Stimulated activated CD4-positive, alpha-beta T cell treated with anti-CD3 and anti-CD28 coated beads, Interleukin-15, amount 100 ng/mL, for 24 hours (primary cell): Measurements from ENCODE around the gene DRD4.

ENCODE experiments used
- DNase-seq: peaks from one replicate; pipeline ENCODE4 v3.0.0-alpha.2; 2020

DRD4 gene

DNA sequence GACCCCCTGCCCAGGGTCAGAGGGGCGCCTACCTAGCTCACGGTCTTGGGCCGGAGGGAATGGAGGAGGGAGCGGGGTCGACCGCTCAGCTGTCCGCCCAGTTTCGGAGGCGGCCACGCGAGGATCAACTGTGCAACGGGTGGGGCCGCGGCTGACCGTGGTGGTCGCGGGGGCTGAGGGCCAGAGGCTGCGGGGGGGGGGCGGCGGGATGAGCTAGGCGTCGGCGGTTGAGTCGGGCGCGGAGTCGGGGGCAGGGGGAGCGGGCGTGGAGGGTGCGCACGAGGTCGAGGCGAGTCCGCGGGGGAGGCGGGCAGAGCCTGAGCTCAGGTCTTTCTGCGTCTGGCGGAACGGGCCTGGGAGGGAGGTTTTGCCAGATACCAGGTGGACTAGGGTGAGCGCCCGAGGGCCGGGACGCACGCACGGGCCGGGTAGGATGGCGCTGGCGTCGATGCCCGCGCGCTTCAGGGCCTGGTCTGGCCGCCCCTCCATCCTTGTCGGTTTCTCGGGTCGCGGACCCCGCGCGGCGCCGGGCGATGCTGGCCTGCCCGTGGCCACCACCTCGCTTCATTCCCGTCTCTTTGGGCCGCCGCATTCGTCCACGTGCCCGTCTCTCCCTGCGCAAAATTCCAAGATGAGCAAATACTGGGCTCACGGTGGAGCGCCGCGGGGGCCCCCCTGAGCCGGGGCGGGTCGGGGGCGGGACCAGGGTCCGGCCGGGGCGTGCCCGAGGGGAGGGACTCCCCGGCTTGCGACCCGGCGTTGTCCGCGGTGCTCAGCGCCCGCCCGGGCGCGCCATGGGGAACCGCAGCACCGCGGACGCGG, at the start of gene DRD4:
Gene DRD4 (plus strand): TSS at position 759 of the 822 bp plus-strand sequence. CDS start 36 bp downstream, at position 795.
- no peak for DNase-seq

DNA sequence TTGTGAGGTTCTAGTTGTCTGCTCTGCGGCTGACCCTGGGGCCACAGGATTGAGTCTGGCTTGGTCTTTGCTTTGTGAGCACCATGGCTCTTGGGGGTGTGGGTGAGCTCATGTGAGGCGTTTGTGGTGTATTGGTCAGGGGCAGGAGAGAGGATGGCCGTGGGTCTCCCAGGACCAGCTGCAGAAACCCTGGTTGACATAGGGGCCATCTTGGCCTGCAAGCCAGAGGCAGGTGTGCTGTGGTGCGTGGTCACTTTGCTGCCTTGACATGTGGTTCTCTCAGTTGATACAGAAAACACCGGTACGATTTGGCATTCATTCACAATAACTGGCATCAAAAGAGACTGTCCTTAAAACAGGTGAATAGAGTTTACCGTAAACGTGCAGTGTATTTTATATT, 49.5 kb upstream of the DRD4 start:
- no peak for DNase-seq

DNA sequence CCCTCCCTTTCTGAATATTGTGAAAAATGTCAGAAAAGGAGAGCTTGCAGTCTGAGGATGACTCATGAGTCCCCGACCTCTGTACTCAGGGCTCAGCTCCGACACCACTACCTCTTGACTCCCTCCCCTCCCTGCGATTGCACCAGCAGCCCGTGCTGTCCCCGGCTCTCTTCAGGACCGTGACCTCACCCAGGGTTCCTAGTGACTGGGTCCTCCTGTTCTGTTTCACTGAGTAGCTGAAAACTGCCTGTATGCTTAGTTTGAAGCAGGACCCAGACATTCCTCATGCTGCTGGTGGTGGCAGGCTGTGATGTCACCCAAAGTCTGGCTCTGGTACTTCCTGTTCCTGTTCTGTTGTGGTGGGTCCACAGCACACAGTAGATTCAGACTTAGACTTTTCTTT, 49.1 kb upstream of the DRD4 start:
- peak; percentile 76 for DNase-seq

DNA sequence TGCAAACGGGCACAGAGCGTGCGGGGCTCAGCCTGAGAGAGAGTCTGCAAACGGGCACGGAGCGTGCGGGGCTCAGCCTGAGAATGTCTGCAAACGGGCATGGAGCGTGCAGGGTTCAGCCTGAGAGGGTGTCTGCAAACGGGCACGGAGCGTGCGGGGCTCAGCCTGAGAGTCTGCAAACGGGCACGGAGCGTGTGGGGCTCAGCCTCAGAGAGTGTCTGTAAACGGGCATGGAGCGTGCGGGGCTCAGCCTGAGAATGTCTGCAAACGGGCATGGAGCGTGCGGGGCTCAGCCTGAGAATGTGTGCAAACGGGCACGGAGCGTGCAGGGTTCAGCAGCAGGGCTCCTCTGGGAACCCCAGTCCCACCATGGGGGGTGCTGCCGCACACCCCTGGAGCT, 47.3 kb upstream of the DRD4 start:
- no peak for DNase-seq

DNA sequence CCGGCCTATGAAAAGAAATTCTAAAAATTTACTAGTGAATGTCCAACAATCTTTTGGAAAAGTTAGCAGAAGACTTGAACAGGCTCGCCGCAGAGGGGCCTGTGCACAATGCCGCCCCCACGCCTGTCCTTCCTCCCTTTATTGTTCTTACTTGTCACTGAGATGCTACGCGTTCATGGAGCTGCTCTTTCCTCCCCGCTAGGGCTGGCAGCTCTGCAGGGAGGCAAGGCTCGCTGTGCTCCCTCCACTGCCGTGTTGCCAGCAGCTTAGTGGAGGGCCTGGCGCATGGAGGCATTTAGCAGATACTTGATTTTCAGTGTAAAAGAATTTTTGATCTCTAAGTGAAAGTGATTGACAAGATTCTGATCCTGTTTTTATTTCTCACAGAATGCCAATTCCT, 46.1 kb upstream of the DRD4 start:
- DNase-seq, result no peak

DNA sequence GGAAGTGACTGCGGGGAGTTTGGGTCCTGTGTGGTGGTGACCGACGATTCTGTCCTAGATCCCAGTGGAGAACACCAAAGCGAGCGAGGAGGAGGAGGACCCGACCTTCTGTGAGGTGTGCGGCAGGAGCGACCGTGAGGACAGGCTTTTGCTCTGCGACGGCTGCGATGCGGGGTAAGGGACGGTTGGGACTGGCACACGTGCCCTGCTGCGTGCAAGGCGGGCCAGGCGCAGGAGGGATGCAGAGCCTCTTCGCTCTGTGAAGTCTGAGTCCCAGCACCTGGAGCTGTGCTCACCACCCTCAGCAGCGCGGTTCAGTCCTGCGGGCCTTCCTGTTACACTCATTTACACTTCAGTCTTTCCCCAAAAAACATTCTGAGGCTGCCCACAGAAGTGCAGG, 44.6 kb upstream of the DRD4 start:
- DNase-seq, result no peak

DNA sequence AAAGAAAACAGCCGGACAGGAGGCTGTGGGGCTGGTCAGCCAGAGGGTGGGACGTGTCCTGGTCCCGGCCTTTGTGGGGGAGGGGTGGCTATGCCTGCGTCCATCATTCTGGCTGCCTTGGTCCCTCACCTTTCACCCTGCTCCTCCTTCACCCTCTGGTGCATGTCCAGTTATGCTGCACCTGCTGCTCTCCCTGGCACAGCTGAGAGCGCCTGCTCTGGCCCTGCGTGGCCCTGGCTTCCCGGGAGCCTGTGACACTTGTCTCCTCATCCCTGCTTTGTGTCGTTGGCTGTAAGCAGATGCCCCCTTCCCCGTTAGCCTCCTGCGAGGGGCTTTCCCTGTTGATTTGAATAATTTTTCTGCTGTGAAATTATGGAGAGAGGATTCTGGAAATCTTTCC, 44.2 kb upstream of the DRD4 start:
- DNase-seq, result no peak

DNA sequence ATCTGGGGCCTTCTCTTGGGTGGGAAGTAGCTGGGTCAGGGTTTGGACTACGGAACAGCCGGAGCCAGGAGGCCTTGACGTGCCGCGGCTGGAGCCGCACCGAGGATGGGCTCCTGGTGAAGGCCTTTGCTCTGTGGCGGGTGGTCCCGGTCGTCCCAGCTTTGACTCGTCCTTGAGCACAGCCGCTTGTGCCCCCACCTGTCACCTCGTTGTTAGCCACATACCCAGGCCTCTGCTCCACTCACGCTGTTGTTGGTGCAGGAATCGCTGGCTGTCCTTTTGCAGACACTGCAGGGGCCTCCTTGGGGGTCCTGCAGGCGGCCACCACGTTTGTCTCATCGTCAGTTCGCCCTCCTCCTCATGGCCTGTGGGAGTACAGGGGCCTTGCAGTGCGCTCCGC, 43.7 kb upstream of the DRD4 start:
- DNase-seq, result no peak

DNA sequence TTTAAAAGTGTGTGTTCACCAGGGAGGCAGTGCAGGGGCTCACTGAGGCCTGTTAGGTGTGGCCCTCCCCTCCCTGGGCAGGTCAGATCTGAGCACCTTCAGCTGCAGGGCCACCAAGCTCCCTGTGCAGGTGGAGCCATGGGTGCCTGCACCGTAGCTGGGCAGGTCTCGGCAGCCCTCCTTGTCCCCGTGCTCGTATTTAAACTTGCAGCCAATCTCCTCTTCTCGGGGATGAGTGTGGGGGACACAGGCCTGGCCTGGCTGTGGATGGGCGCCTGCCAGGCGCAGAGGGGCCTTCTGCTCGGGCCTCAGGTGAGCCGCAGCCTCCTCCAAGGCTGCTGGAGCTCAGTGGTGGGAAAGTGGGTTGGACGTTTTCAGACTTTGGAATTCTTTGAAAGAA, 41.7 kb upstream of the DRD4 start:
- DNase-seq, result no peak

DNA sequence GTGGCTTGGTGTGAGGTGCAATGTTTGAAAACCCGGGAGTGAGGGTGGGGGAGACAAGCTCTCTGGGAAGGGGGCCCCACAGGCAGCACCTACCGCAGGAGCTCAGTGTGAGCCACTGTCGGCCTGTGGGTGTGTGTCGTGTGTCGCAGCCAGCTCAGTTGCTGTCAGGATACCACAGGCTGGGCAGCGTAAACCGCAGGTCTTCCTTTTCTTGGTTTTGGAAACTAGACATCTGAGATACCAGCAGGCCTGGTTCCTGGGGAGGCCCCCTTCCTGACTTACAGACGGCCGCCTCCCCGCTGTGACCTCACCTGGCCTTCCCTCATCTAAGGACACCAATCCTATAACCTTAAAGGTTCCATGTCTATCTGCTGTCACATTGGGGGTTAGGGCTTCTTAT, 40.7 kb upstream of the DRD4 start:
- DNase-seq, result no peak

DNA sequence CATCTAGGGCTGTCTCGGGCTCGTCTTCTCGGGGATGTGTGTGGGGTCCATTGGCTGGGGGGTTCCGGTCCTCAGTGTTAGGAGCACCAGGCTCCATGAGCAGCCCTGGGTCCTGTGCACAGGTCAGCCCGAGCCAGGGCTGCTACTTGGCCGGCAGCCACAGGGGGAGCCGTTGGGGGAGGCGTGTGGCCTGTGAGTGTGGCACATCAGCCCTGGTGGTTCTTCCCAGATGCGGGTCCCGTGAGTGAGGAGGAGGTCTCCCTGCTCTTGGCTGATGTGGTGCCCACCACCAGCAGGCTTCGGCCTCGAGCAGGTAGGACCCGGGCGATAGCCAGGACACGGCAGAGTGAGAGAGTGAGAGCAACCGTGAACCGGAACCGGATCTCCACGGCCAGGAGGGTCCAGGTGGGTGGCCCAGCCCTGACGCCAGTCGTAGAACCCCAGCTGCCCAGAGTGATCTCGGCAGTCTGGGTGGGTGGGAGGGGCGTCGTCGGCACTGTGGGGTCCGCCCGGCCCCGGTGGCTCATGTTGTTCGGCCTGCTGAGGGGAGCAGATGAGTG, 39.8 kb upstream of the DRD4 start:
- DNase-seq, result no peak

DNA sequence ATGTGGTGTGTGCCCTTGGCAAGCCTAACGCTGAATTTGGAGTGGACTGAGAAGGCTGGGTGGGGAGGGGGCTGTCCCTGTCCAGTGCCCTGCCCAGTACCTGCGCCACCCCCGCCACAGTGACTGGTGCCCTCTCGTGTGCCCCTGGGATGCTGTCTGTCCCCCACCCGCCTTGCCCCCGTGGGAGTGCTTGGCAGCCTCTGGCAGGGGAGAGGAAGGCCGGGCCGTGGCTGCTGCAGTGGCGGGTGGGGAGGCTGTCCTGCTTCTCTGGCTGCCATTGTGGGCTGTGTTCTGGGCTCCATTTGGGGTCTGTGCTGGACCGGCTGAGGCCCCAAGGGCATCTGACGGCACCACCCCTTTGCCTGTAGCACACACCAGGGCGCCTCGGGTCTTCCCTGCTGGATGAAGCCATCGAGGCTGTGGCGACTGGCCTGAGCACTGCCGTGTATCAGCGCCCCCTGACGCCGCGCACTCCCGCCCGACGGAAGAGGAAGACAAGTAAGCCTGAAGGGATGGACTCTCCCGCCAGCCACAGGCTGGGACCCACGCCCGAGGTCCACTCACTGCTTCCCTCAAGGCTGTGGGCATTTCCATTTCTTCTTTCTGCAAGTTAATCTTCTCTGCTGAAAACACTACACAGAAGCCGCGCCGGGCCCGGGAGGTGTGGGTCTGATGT, 38.9 kb upstream of the DRD4 start:
- DNase-seq, result no peak

DNA sequence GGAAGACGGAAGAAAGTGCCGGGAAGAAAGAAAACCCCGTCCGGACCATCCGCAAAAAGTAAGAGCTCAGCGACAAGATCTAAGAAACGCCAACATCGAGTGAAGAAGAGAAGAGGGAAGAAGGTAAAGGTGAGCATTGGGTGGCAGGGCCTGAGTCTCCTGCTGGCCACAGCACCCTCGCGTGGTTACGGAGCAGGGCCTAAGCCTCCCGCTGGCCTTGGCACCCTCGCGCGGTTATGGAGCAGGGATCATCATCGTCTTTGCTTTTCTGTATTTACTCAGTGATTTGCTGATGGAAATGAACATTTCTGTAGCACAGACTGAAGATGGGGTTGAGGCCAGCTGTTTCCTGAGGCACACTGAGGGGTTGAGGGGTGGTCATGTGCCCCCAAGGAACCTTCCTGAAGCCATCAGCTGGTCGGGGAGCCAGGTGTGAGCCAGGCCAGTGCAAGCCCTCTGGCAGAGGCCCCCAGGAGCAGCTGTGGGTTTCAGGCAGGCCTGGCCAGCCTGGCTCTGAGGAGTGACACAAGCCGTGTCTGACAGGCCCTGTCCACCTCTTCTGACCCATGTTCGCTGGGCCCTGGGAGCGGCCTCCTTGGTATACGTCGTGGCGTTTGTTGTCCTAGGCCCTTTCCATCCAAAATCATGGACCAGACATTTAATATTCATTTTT, 35.4 kb upstream of the DRD4 start:
- no peak for DNase-seq

DNA sequence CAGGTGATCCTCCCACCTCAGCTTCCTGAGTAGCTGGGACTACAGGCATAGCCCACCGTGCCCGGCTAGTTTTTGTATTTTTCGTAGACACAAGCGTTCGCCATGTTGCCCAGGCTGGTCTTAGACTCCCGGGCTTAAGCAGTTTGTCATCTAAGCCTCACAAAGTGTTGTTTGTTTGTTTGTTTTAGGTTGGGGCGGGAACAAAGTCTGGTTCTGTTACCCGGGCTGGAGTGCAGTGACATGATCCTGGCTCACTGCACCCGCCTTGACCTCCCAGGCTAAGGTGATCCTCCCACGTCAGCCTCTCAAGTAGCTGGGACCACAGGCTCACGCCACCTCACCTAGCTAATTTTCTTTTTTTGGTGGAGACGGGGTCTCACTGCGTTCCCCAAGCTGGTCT, 33.9 kb upstream of the DRD4 start:
- DNase-seq, result no peak

DNA sequence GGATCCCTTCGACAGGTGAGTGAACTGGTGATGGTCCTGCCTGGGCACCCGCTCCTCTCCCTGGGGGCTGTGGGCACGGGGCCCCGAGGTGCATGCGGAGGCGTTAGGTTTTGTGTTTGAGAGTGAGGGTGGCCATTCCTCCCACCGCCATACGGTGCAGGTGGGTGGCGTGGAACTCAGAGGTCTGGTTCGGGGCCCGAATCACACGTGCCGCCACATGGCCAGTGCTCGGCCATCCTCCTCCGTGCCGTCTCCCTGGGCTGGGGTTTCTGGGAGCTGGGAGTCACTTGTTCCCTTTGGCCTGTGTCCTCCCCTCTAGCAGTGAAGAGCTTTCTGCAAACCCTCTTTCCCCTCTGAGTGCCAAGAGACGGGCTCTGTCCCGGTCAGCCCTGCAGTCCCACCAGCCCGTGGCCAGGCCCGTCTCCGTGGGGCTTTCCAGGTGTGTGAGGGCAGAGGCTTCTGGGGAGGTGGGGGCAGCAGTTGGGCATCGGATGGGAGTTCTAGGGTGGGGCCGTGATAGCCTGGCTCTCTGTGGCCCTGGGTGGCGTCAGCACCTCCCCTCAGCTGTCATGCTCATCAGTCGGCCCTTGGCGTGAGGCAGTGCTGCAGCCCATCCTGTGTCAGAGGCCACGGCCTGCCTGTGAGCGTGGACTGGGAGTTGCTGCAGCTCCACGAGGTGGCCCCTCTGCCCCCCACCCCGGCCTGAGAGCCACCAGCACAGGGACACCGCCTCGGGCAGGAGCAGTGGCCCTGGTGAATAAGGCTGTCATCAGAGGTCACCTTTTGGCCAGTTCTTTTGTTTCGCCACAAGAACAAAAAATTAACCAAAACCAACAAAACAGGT, 31.6 kb upstream of the DRD4 start:
- no peak for DNase-seq

DNA sequence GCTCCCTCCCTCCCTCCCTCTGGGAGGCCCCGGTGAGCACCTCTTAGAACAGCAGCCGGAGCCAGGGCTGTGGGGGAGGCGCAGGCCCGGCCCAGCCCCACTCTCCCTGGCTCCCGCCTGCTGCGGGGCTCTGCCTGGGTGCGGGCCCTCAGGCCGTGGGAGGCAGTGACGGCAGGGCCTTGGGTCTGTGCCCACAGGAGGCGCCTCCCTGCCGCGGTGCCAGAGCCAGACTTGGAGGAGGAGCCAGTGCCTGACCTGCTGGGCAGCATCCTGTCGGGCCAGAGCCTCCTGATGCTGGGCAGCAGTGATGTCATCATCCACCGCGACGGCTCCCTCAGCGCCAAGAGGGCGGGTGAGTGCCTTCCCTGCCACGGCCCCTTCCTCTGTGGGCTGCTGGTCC, 30.8 kb upstream of the DRD4 start:
- DNase-seq, result no peak

DNA sequence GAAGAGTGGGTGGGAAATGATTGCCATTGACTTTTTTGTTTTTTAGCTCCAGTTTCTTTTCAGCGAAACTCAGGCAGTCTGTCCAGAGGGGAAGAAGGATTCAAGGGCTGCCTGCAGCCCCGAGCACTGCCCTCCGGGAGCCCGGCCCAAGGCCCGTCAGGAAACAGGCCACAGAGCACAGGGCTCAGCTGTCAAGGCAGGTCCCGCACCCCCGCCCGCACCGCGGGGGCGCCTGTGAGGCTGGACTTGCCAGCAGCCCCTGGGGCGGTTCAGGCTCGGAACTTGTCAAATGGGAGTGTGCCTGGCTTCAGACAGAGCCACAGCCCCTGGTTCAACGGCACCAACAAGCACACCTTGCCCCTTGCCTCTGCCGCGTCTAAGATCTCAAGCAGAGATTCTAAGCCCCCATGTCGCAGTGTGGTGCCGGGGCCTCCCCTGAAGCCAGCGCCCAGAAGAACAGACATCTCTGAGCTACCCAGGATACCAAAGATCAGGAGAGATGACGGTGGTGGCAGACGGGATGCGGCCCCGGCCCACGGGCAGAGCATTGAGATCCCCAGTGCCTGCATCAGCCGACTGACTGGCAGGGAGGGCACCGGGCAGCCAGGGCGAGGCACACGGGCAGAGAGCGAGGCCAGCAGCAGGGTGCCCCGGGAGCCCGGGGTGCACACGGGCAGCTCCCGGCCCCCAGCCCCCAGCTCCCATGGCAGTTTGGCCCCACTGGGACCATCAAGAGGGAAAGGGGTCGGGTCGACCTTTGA, 29.9 kb upstream of the DRD4 start:
- DNase-seq, result no peak

DNA sequence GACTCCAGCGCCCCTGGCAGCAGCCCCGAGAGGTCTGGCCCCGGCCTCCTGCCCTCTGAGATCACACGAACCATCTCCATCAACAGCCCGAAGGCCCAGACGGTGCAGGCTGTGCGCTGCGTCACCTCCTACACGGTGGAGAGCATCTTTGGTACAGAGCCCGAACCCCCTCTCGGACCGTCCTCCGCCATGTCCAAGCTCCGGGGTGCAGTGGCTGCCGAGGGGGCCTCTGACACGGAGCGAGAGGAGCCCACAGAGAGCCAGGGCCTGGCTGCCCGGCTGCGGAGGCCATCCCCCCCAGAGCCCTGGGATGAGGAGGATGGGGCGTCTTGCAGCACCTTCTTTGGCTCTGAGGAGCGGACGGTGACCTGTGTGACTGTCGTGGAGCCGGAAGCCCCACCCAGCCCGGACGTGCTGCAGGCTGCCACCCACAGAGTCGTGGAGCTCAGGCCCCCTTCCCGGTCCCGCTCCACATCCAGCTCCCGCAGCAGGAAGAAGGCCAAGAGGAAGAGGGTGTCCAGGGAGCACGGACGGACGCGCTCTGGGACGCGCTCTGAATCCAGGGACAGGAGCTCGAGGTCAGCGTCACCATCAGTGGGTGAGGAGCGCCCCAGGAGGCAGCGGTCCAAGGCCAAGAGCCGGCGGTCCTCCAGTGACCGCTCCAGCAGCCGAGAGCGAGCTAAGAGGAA, 29.0 kb upstream of the DRD4 start:
- DNase-seq, result no peak

DNA sequence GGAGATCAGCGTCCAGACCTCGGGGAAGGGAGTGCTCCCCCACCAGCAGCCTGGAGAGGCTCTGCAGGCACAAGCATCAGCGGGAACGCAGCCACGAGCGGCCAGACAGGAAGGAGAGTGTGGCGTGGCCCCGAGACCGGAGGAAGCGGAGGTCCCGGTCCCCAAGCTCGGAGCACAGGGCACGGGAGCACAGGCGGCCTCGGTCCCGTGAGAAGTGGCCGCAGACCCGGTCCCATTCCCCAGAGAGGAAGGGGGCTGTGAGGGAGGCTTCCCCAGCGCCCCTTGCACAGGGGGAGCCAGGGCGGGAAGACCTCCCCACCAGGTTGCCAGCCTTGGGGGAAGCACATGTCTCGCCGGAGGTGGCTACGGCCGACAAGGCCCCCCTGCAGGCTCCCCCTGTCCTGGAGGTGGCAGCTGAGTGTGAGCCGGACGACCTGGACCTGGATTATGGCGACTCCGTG, 28.2 kb upstream of the DRD4 start:
- DNase-seq, result no peak

DNA sequence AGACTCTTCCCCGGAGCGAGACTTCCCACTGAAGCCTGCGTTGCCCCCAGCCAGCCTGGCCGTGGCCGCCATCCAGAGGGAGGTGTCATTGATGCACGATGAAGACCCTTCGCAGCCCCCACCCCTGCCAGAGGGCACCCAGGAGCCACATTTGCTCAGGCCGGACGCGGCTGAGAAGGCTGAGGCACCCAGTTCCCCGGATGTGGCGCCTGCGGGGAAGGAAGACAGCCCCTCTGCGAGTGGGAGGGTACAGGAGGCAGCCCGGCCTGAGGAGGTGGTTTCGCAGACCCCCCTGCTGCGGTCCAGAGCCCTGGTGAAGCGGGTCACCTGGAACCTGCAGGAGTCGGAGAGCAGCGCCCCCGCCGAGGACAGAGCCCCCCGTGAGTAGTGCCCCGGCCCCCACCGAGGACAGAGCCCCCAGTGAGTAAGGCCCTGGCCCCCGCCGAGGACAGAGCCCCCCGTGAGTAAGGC, 27.7 kb upstream of the DRD4 start:
- DNase-seq, result no peak

DNA sequence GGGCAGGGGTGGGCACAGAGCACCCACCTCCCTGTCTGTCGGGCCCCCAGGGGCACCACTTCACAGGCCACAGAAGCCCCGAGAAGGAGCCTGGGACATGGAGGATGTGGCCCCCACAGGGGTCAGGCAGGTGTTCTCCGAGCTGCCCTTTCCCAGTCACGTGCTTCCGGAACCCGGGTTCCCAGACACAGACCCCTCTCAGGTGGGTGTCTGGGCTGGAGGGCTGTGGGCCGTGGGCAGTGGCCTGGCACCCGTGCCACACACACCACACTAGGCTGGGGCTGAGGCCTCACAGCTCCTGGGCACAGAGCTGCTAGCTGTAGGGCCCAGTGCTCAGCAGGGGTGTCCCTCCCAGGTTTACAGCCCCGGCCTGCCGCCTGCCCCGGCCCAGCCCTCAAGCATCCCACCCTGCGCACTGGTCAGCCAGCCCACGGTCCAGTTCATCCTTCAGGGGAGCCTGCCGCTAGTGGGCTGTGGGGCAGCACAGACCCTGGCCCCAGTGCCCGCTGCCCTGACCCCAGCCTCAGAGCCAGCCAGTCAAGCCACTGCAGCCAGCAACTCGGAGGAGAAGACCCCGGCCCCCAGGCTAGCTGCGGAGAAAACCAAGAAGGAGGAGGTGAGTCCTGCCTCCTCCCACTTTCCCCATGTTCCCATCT, 26.8 kb upstream of the DRD4 start:
- no peak for DNase-seq
